Thoracic aorta (tissue), 2 donors: Measurements from ENCODE around the gene NACC1. TPM values are rescaled to one million over a fixed set of nuclear protein-coding genes. Genes with fewer than 3 reads are reported as not detected.
A peak's percentile ranks its signal among the peaks of the same experiment; 100 is the strongest.

ENCODE experiments used
- ATAC-seq: fragments of 150-250 bp; one replicate; pipeline ENCODE4 v1.8.0; 2017; ENCODE audit warnings: low read depth; ENCODE audit not compliant: insufficient number of reproducible peaks, low FRiP score
- DNase-seq: peaks from one replicate; pipeline ENCODE4 v3.0.0-alpha.2; 2020; ENCODE audit warnings: low spot score
- H3K27ac ChIP-seq, 2 donors: fragments of 200-600 bp; sonication (generic); 1 replicate in 1 of 2; 2 replicates in 1 of 2; pipeline ENCODE4 v1.5.1; 2016; ENCODE audit warnings: mild to moderate bottlenecking in 2 of 2, moderate library complexity in 2 of 2
- H3K27me3 ChIP-seq: fragments of 200-600 bp; sonication (generic); replicated peaks from 2 replicates; pipeline ENCODE4 v1.6.0; 2016; ENCODE audit warnings: mild to moderate bottlenecking; ENCODE audit not compliant: insufficient read depth
- H3K36me3 ChIP-seq: fragments of 200-600 bp; sonication (generic); one replicate; pipeline ENCODE4 v1.5.1; 2016
- H3K4me1 ChIP-seq, 2 donors: fragments of 200-600 bp; sonication (generic); 1 replicate in 1 of 2; 2 replicates in 1 of 2; pipeline versions ENCODE4 v1.5.1 to v1.6.0; 2016; ENCODE audit warnings: low read depth in 2 of 2, mild to moderate bottlenecking in 1 of 2; ENCODE audit not compliant: control insufficient read depth in 1 of 2
- H3K4me3 ChIP-seq: fragments of 200-600 bp; sonication (generic); 2 replicates; pipeline ENCODE4 v1.5.1; 2016; ENCODE audit warnings: mild to moderate bottlenecking
- H3K9me3 ChIP-seq: fragments of 200-600 bp; sonication (generic); 2 replicates; pipeline ENCODE4 v1.5.1; 2016
- total RNA-seq, 2 donors: library from RNA; depleted of rRNA; stranded (reverse); fragments of >200 nt; gene quantifications; one replicate each; pipeline versions ENCODE4 v1.1.0 to v1.2.3, GENCODE V29; 2016
- TF ChIP-seq, protein P1 (sequence below): fragments of 200-600 bp; sonication (generic); IDR thresholded peaks from one replicate; pipeline ENCODE4 v1.5.1; 2019; ENCODE audit warnings: antibody characterized with exemption

Gene NACC1
- total RNA-seq, 2 donors from 2014 or later, result 27.2 to 28.8 TPM

DNA sequence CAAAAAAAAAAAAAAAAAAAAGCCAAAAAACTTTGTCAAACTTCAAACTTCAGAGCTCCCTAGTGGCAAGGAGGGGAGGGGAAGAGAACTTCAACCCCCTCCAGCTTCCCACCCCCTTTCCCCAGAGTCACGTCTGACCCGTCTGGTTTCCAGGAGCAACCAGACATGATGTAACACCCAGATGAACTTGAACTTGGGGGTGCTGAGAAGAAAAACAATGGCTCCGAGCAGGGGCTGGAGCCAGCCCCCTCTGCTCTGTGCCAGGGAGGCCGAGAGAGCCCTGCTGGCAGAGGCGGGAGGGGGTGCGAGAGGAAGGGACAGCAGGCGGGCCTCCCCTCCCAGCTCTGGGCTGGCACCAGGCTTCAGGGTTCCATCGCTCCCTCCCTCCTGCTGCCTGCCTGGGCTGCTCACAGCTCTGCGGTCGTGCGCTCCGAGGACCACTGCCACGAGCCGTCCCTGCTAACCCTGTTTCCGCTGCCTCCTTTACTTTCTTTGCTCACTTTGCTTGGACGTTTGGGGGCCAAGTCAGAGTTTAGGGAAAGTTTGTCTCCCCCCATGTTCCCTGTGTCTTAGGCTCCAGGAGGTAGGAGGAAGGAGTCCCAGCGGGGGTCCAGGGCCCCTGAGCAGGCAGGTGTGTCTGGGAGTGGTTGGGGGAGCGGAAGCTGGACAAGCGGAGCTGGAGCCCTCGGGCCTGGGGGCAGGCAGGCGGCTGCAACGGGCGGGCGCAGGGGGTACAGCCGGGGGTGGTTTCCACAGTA is 26.5 kb upstream of the NACC1 start:
- Histone ChIP-seq H3K36me3 (peaks cover 14% of the 10 kb centered on the region), H3K27ac (peak overlapping the region; percentile 95 to 98), H3K4me1 (peaks cover 41 to 85% of the 10 kb centered on the region in 2 donors), H3K27me3 (no peaks in the 10 kb centered on the region), H3K9me3 (no peaks in the 10 kb centered on the region), H3K4me3 (peak overlapping the region; percentile 57)
- TF ChIP-seq, protein P1, sequence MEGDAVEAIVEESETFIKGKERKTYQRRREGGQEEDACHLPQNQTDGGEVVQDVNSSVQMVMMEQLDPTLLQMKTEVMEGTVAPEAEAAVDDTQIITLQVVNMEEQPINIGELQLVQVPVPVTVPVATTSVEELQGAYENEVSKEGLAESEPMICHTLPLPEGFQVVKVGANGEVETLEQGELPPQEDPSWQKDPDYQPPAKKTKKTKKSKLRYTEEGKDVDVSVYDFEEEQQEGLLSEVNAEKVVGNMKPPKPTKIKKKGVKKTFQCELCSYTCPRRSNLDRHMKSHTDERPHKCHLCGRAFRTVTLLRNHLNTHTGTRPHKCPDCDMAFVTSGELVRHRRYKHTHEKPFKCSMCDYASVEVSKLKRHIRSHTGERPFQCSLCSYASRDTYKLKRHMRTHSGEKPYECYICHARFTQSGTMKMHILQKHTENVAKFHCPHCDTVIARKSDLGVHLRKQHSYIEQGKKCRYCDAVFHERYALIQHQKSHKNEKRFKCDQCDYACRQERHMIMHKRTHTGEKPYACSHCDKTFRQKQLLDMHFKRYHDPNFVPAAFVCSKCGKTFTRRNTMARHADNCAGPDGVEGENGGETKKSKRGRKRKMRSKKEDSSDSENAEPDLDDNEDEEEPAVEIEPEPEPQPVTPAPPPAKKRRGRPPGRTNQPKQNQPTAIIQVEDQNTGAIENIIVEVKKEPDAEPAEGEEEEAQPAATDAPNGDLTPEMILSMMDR, result no peak
- ATAC-seq (peak; percentile 74), DNase-seq (peak; percentile 73)

- DNase-seq (no peak), ATAC-seq (no peak)
- H3K4me3 ChIP-seq, result peak overlapping the region; percentile 57
- H3K27ac ChIP-seq, result peak overlapping the region; percentile 95 to 98
- no peaks in the 10 kb centered on the region for H3K27me3 ChIP-seq
- peaks cover 14% of the 10 kb centered on the region for H3K36me3 ChIP-seq
- H3K9me3 ChIP-seq, result no peaks in the 10 kb centered on the region
- peaks cover 41 to 84% of the 10 kb centered on the region in 2 donors for H3K4me1 ChIP-seq
- TF ChIP-seq, protein P1, result no peak
Measured at GRCh38 chr19:13092158-13092543, 25.9 kb upstream of the NACC1 start.

DNA sequence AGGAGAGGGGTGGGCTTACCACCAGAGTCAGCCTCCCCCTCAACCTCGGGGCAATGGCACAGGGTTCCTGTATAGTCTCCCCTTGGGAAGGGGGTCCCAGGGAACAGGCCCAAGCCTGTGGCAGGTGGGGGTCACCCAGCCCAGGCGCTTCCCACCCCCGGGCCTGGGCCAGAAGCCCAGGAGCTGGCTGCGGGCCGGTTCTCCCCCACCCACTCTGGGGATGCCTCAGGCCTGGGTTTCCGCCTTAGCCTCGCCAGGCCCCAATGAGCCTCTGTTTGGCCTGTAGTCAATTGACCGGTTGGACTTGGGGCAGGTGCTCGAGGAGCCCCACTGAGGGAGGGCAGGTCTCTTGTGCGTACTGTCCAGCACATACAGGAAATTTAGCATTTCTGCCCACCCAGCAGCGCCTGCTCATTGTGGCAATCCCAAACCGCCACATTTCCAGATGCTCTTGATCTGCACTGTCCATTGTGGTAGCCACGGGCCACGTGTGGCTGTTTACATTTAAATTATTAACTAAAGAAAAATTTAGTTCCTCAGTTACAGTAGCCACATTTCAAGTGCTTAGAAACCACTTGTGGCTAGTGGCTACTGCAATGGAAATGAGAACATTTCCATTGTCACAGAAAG is 25.3 kb upstream of the NACC1 start:
- peaks cover 12% of the 10 kb centered on the region for H3K36me3 ChIP-seq
- no peak overlapping the region for H3K4me3 ChIP-seq
- no peaks in the 10 kb centered on the region for H3K9me3 ChIP-seq
- no peaks in the 10 kb centered on the region for H3K27me3 ChIP-seq
- TF ChIP-seq, protein P1, result no peak
- peaks cover 41 to 81% of the 10 kb centered on the region in 2 donors for H3K4me1 ChIP-seq
- no peak for DNase-seq
- H3K27ac ChIP-seq, result peak overlapping the region; percentile 95 to 98
- no peak for ATAC-seq

DNA sequence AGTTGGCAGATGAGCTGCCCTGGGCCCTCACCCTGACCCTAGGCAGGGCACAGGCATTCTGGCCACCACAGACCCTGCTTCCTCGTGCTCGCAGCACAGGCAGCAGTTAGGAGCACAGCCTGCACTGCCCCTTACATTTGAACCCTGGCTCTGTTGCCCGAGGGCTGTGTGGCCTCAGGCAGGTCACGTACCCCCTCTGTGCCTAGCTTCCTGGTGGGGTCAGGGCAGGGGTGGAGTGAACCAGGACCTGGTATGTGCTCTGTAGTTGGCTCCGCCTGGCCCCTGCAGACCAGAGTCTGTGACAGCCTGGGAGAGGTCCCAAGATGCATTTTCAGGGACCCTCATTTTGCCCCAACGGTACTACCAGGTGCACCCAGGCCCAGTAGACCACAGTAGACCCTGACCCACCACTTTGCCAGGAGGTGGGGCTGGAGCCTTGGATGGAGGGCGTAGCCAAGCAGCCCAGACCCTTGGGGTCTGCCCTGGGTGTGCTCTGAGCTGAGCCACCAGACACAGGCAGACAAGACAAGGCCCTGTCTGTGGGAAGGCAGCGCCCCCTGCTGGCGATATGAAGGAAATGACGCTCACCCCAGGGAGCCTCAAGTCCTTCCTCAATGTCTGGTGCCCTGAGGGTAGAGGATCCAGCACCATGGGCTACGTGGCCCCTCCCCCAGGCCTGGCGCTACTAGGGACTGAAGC is 24.5 kb upstream of the NACC1 start:
- TF ChIP-seq, protein P1, result peak; percentile 98
- H3K27ac ChIP-seq, result peak overlapping the region; percentile 95 to 98
- H3K4me1 ChIP-seq, result peaks cover 41 to 79% of the 10 kb centered on the region in 2 donors

DNA sequence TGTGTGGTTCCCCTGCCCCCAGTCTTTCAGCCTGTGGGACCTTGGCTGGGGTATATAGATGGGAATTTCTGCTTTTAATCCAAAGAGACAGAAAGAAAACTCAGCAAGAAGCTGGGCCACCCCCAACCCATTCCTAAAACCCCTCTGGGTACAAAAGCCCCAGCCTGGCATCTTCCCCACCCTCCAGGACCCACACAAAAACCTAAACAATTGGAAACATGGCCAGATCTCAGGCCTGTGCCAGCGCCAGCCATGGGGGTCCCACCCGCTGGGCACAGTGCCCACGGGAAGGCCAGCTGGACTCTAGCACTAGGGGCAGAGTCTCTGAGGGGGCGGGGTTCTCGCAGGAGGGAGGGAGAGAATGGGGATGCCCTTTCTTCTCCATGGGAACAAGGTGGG is 24.0 kb upstream of the NACC1 start:
- TF ChIP-seq, protein P1, result no peak
- H3K9me3 ChIP-seq, result no peaks in the 10 kb centered on the region
- H3K36me3 ChIP-seq, result peaks cover 12% of the 10 kb centered on the region
- H3K4me1 ChIP-seq, result peaks cover 41 to 78% of the 10 kb centered on the region in 2 donors
- no peak for ATAC-seq
- no peak for DNase-seq
- peak overlapping the region; percentile 95 to 98 for H3K27ac ChIP-seq
- H3K4me3 ChIP-seq, result no peak overlapping the region
- no peaks in the 10 kb centered on the region for H3K27me3 ChIP-seq

More for the DNA sequence above, 24.5 kb upstream of the NACC1 start:
- Histone ChIP-seq H3K4me3 (no peak overlapping the region), H3K9me3 (no peaks in the 10 kb centered on the region), H3K36me3 (peaks cover 12% of the 10 kb centered on the region), H3K27me3 (no peaks in the 10 kb centered on the region)
- ATAC-seq, result no peak
- no peak for DNase-seq
